ENCODE results near the gene LKAAEAR1. TPM values are rescaled to one million over a fixed set of nuclear protein-coding genes. Genes with fewer than 3 reads are reported as not detected.

LKAAEAR1 gene
- total and polyA plus RNA-seq, 2 of the 13 experiments (the other 11 are each of a cell fraction or from before 2014, with no cell fraction given) = not detected

DNA sequence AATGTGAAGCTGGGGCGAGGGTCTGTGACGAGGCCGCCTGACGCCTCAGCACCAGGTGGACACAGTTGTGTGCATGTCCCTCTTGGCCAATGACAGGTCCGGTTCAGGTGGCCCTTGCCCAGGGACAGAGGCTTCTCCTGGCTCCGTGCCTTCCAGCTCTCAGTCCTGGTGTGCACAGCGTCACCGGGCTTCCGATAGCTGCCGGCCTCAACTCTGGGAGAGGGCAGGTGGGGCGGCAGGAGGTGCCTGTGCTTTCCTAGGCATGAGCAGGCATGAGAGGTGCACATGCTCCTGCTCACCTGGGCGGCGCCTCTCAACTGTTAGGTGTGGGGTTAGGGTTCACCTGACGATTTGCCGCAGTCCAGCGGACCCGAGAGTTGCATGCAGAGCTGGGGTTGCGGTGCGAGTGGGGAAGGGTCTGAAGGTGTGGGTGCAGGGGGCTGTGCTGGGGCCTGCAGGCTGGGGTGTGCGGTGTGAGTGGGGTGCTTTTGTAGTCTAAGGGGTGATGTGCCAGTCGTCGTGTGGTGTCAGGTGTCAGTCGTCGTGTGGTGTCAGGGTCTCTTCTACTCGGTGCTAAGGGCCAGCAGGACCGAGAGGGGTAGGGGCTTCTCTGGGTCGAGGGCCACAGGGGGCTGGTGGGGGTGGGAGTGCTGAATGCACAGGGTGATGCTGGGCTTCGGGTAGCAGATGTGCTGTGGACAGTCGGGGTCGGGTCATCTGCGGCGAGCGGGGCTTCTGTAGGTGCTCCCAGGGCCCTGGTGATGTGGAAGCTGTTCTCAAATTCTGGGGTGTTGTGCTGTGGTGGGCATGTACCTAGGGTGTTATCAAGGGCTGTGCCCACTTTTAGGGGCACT lies 31.0 kb downstream of the LKAAEAR1 start (continued):
- TF ChIP-seq, protein P1, sequence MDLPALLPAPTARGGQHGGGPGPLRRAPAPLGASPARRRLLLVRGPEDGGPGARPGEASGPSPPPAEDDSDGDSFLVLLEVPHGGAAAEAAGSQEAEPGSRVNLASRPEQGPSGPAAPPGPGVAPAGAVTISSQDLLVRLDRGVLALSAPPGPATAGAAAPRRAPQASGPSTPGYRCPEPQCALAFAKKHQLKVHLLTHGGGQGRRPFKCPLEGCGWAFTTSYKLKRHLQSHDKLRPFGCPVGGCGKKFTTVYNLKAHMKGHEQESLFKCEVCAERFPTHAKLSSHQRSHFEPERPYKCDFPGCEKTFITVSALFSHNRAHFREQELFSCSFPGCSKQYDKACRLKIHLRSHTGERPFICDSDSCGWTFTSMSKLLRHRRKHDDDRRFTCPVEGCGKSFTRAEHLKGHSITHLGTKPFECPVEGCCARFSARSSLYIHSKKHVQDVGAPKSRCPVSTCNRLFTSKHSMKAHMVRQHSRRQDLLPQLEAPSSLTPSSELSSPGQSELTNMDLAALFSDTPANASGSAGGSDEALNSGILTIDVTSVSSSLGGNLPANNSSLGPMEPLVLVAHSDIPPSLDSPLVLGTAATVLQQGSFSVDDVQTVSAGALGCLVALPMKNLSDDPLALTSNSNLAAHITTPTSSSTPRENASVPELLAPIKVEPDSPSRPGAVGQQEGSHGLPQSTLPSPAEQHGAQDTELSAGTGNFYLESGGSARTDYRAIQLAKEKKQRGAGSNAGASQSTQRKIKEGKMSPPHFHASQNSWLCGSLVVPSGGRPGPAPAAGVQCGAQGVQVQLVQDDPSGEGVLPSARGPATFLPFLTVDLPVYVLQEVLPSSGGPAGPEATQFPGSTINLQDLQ (CRISPR knock-in tag; IDR thresholded peaks at IDR 0.05) = peak; percentile 34; the same call in 1 of the 2 replicates
- no peak for TF ChIP-seq ASH2L (IDR thresholded peaks at IDR 0.05; ENCODE audit: insufficient read length, low read depth, low read length)
- peak; percentile 26 for TF ChIP-seq ZNF883 (CRISPR knock-in tag; IDR thresholded peaks at IDR 0.05; ENCODE audit: not compliant biosample characterization)

DNA sequence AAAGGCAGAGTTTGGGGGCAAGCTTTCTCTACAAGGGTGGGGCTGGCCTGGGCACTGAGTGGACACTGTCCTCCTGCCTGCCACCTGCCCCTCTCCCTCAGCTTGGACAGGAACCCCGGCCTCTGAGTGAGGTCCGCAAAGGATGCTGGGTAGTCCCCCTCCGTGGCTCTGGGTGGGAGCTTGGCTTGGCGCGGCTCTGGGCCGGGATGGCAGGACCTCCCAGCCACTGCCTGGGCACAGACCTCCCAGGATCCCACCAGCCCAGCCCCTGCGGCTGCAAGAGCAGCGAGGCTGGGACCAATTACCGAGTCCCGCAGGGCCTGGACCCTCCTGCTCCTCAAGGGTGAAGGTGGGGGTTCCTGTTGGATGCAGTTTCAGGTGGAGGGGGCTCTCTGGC lies 31.9 kb downstream of the LKAAEAR1 start:
- H3K27me3 ChIP-seq (ENCODE audit: control insufficient read depth in 1 of 2, insufficient read depth in 2 of 2, low read length in 2 of 2) = no peaks in the 10 kb centered on the region; a peak in 1 of 5 replicates
- H3K4me1 ChIP-seq (ENCODE audit: insufficient read depth, low read length) = peaks cover 74% of the 10 kb centered on the region
- peak overlapping the region; percentile 77 for H3K27ac ChIP-seq (ENCODE audit: extremely low read length, insufficient read depth, low read length)
- H3K9me3 ChIP-seq (ENCODE audit: low read length) = no peaks in the 10 kb centered on the region
- 65% methylated on average over 7 of the region's 10 CpGs for WGBS (ENCODE audit: low lambda C conversion rate)
- 0 out of 6 replicates have a peak overlapping the region, but pooled peaks of 1 of the 3 experiments have one; percentile 69 for H3K4me3 ChIP-seq (replicated peaks in 1 of 3; ENCODE audit: insufficient read depth in 1 of 3, low read depth in 2 of 3, low read length in 3 of 3)
- BruUV-seq (replicated peaks) = no TSS peak
- no peak for ATAC-seq
- POLR2A ChIA-PET = interaction anchor here (0.6 to 9.4 kb wide), 9 partner anchors 10 to 394 kb away, joined by 3 to 252 read pairs (median 6); partner anchors contain the start of genes C20orf204, PRPF6, RTEL1 and SAMD10
- H3K36me3 ChIP-seq (replicated peaks in 1 of 2; ENCODE audit: control insufficient read depth in 1 of 2, insufficient read depth in 2 of 2, low read length in 2 of 2) = no peaks in the 10 kb centered on the region
- no peak for DNase-seq (ENCODE audit: low spot score)
- CTCF ChIA-PET (ENCODE audit: low intra/inter-chr PET ratio, low total read pairs) = no interaction called here
- peak overlapping the region; percentile 98 for H3K4me2 ChIP-seq (ENCODE audit: low read depth, low read length)
- peaks cover 4% of the 10 kb centered on the region for H3K79me2 ChIP-seq (ENCODE audit: insufficient read depth, low read length)
- intact Hi-C loops (cut with micrococcal nuclease; ENCODE audit: unreplicated experiment) = no loop called here
- H4K20me1 ChIP-seq (ENCODE audit: insufficient read depth, low read length) = no peaks in the 10 kb centered on the region
- H2AFZ ChIP-seq (ENCODE audit: low read length) = no peak overlapping the region
- no peak for FAIRE-seq
- in situ Hi-C loops (cut with HindIII; ENCODE audit: extremely low pct_ligation_motif_present, low pct_unique_long_range_greater_than_20kb) = no loop called here
- H3K9ac ChIP-seq (ENCODE audit: insufficient read depth, low read depth, low read length) = peak overlapping the region; percentile 66; the same call in 1 of the 2 replicates
- TF ChIP-seq, protein P2, sequence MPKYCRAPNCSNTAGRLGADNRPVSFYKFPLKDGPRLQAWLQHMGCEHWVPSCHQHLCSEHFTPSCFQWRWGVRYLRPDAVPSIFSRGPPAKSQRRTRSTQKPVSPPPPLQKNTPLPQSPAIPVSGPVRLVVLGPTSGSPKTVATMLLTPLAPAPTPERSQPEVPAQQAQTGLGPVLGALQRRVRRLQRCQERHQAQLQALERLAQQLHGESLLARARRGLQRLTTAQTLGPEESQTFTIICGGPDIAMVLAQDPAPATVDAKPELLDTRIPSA (CRISPR knock-in tag; IDR thresholded peaks at IDR 0.05; ENCODE audit: borderline replicate concordance) = 0 out of 2 replicates have a peak, but pooled peaks have one; percentile 3
- peak; percentile 4 for TF ChIP-seq SRSF1 (optimal IDR thresholded peaks at IDR 0.05; ENCODE audit: low read depth, low read length)
- 0 out of 2 replicates have a peak, but pooled peaks have one; percentile 29 for TF ChIP-seq ZNF777 (CRISPR knock-in tag; IDR thresholded peaks at IDR 0.05)
- TF ChIP-seq, protein P3, sequence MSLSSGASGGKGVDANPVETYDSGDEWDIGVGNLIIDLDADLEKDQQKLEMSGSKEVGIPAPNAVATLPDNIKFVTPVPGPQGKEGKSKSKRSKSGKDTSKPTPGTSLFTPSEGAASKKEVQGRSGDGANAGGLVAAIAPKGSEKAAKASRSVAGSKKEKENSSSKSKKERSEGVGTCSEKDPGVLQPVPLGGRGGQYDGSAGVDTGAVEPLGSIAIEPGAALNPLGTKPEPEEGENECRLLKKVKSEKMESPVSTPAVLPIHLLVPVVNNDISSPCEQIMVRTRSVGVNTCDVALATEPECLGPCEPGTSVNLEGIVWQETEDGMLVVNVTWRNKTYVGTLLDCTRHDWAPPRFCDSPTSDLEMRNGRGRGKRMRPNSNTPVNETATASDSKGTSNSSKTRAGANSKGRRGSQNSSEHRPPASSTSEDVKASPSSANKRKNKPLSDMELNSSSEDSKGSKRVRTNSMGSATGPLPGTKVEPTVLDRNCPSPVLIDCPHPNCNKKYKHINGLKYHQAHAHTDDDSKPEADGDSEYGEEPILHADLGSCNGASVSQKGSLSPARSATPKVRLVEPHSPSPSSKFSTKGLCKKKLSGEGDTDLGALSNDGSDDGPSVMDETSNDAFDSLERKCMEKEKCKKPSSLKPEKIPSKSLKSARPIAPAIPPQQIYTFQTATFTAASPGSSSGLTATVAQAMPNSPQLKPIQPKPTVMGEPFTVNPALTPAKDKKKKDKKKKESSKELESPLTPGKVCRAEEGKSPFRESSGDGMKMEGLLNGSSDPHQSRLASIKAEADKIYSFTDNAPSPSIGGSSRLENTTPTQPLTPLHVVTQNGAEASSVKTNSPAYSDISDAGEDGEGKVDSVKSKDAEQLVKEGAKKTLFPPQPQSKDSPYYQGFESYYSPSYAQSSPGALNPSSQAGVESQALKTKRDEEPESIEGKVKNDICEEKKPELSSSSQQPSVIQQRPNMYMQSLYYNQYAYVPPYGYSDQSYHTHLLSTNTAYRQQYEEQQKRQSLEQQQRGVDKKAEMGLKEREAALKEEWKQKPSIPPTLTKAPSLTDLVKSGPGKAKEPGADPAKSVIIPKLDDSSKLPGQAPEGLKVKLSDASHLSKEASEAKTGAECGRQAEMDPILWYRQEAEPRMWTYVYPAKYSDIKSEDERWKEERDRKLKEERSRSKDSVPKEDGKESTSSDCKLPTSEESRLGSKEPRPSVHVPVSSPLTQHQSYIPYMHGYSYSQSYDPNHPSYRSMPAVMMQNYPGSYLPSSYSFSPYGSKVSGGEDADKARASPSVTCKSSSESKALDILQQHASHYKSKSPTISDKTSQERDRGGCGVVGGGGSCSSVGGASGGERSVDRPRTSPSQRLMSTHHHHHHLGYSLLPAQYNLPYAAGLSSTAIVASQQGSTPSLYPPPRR (CRISPR knock-in tag; IDR thresholded peaks at IDR 0.05; ENCODE audit: borderline replicate concordance) = no peak
- 0 out of 2 replicates have a peak, but pooled peaks have one; percentile 3 for TF ChIP-seq ZNF773 (CRISPR knock-in tag; IDR thresholded peaks at IDR 0.05; ENCODE audit: borderline replicate concordance)
- TF ChIP-seq CENPT (CRISPR knock-in tag; IDR thresholded peaks at IDR 0.05; ENCODE audit: low read depth) = peak; percentile 23
- TF ChIP-seq ZFP90 (CRISPR knock-in tag; IDR thresholded peaks at IDR 0.05; ENCODE audit: borderline replicate concordance) = 0 out of 2 replicates have a peak, but pooled peaks have one; percentile 28
- peak; percentile 64; the same call in 1 of the 2 replicates for TF ChIP-seq ZNF296 (CRISPR knock-in tag; conservative IDR thresholded peaks at IDR 0.05)
- TF ChIP-seq PHF21A (CRISPR knock-in tag; IDR thresholded peaks at IDR 0.05) = peak; percentile 2; the same call in 1 of the 2 replicates

Measured in HepG2 (cell line).